Fibroblast of skin of abdomen (primary cell): Measurements from ENCODE around the gene ASL. TPM values are rescaled to one million over a fixed set of nuclear protein-coding genes. Genes with fewer than 3 reads are reported as not detected.
"Not testable (repeated sequence)": the region's sequence is repeated elsewhere in the genome, so short reads cannot be mapped to it uniquely, and the experiment has no call there.

ENCODE experiments used
- DNase-seq: peaks from one replicate; pipeline ENCODE4 v3.0.0-alpha.2; 2013
- polyA plus RNA-seq, 2 experiments: library from polyadenylated mRNA; unstranded; fragments of 120-200 nt; gene quantifications; one replicate each; pipeline ENCODE4 v1.2.1, GENCODE V29; 2013; ENCODE audit not compliant: insufficient read length in 2 of 2

ASL gene
- polyA plus RNA-seq (2013, experiment 1 of 2; ENCODE audit: insufficient read length): 35.6 TPM
- 35.3 TPM for polyA plus RNA-seq (2013, experiment 2 of 2; ENCODE audit: insufficient read length)

- peak; percentile 90 for DNase-seq
Measured at GRCh38 chr7:66075590-66076461, at the start of gene ASL. ASL (plus strand) TSS chr7:66075819; CDS start chr7:66076082, 263 bp downstream.

- DNase-seq: not testable (repeated sequence)
Measured at GRCh38 chr7:66028342-66028741, 47.3 kb upstream of the ASL start.

- no peak for DNase-seq
Measured at GRCh38 chr7:66033471-66034385, 41.9 kb upstream of the ASL start.

GRCh38 chr7:66034436-66035010 lies 41.1 kb upstream of the ASL start:
- DNase-seq: peak; percentile 69

- DNase-seq: no peak
Measured at GRCh38 chr7:66036382-66036781, 39.2 kb upstream of the ASL start.

- DNase-seq: no peak
Measured at GRCh38 chr7:66036788-66037187, 38.8 kb upstream of the ASL start.

GRCh38 chr7:66039094-66039670 lies 36.4 kb upstream of the ASL start:
- no peak for DNase-seq

GRCh38 chr7:66043681-66044497 lies 31.7 kb upstream of the ASL start:
- DNase-seq: peak; percentile 21

- not testable (repeated sequence) for DNase-seq
Measured at GRCh38 chr7:66044498-66044854, 31.1 kb upstream of the ASL start.

GRCh38 chr7:66047426-66047825 lies 28.2 kb upstream of the ASL start:
- DNase-seq: peak; percentile 99

- not testable (repeated sequence) for DNase-seq
Measured at GRCh38 chr7:66049886-66050285, 25.7 kb upstream of the ASL start.

GRCh38 chr7:66050337-66050957 lies 25.2 kb upstream of the ASL start:
- no peak for DNase-seq

GRCh38 chr7:66050990-66051448 lies 24.6 kb upstream of the ASL start:
- peak; percentile 95 for DNase-seq

GRCh38 chr7:66052447-66052846 lies 23.2 kb upstream of the ASL start:
- DNase-seq: no peak

- no peak for DNase-seq
Measured at GRCh38 chr7:66054063-66054462, 21.6 kb upstream of the ASL start.

GRCh38 chr7:66055321-66055956 lies 20.2 kb upstream of the ASL start:
- DNase-seq: peak; percentile 83

GRCh38 chr7:66060796-66061195 lies 14.8 kb upstream of the ASL start:
- no peak for DNase-seq

- DNase-seq: no peak
Measured at GRCh38 chr7:66069732-66070131, 5.9 kb upstream of the ASL start.

- peak; percentile 43 for DNase-seq
Measured at GRCh38 chr7:66070222-66070621, 5.4 kb upstream of the ASL start.

- not testable (repeated sequence) for DNase-seq
Measured at GRCh38 chr7:66072208-66072607, 3.4 kb upstream of the ASL start.
